Activated CD8-positive, alpha-beta T cell treated with anti-CD3 and anti-CD28 coated beads, Interleukin-2, amount 10 ng/mL, durations not matched to agents 7 days and 5 days (primary cell): Measurements from ENCODE around the gene AURKA. TPM values are rescaled to one million over a fixed set of nuclear protein-coding genes. Genes with fewer than 3 reads are reported as not detected.

Experiments
- ATAC-seq: fragments of 150-1000 bp; cut with Tn5 transposase; one replicate; pipeline ENCODE4 v1.10.0; 2021; ENCODE audit warnings: moderate library complexity
- CTCF ChIA-PET: fragments of 350-600 bp; sonication (Branson Sonifier 250); formaldehyde crosslinking; loops from one replicate; lab custom pipeline; 2021; ENCODE audit warnings: antibody characterized with exemption; lab: Charles Lee
- POLR2A ChIA-PET: fragments of 350-600 bp; sonication (Branson Sonifier 250); formaldehyde crosslinking; loops from one replicate; lab custom pipeline; 2021; ENCODE audit warnings: antibody characterized with exemption; lab: Charles Lee
- DNase-seq: peaks from one replicate; pipeline ENCODE4 v3.0.0-alpha.2; 2020
- H3K27ac Mint-ChIP-seq: one replicate; pipeline ENCODE4 v1.8.0; 2021; ENCODE audit warnings: mild to moderate bottlenecking, mixed read lengths
- H3K27me3 Mint-ChIP-seq: one replicate; pipeline ENCODE4 v1.8.0; 2021; ENCODE audit warnings: low read depth, mixed read lengths
- H3K36me3 Mint-ChIP-seq: one replicate; pipeline ENCODE4 v1.8.0; 2021; ENCODE audit warnings: low read depth, mixed read lengths
- H3K4me1 Mint-ChIP-seq: one replicate; pipeline ENCODE4 v1.8.0; 2021; ENCODE audit warnings: low read depth, mixed read lengths
- H3K4me3 Mint-ChIP-seq: one replicate; pipeline ENCODE4 v1.8.0; 2021; ENCODE audit warnings: mild to moderate bottlenecking, mixed read lengths
- H3K9me3 Mint-ChIP-seq: one replicate; pipeline ENCODE4 v1.8.0; 2022; ENCODE audit warnings: mixed read lengths; ENCODE audit not compliant: insufficient read depth
- total RNA-seq, 2 experiments: library from RNA; stranded (reverse); gene quantifications; one replicate each; pipeline ENCODE4 v1.2.3, GENCODE V29; 2021

The AURKA gene
- total RNA-seq, 2 experiments from 2014 or later: 92.7 to 94.2 TPM

DNA sequence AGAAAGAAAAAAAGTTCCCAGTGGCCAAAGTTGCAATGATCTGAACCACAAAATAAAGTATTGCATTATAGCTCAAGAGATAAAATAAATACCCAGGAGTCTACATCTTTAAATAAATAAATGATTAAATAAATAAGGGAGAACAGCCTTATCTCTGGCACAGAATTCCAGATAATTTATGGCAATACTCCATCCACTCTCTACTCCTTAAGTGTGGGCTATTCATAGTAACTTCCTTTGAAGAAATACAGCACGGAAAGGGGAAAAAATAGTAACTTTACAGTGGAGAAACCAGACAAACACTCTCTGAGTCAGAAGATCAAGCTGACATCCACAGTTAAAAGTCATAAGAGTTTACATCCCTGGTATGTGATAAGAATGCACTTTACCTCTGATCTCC, 11.6 kb downstream of the AURKA start:
- Mint-ChIP-seq H3K27ac (no peak overlapping the region), H3K36me3 (peaks cover 78% of the 10 kb centered on the region), H3K27me3 (no peaks in the 10 kb centered on the region), H3K9me3 (no peaks in the 10 kb centered on the region), H3K4me1 (peaks cover 60% of the 10 kb centered on the region), H3K4me3 (no peak overlapping the region)
- ATAC-seq (no peak), DNase-seq (no peak)
- CTCF ChIA-PET: interaction anchor here (2.3 kb wide), 1 partner anchor 11 kb away, joined by 9 read pairs; the partner anchor contains the start of genes AURKA and CSTF1
- POLR2A ChIA-PET: no interaction called here

GRCh38 chr20:56378386-56378785, 13.6 kb downstream of the AURKA start:
- ATAC-seq (no peak), DNase-seq (no peak)
- H3K27me3 Mint-ChIP-seq: no peaks in the 10 kb centered on the region
- peaks cover 77% of the 10 kb centered on the region for H3K36me3 Mint-ChIP-seq
- H3K4me3 Mint-ChIP-seq: no peak overlapping the region
- peaks cover 52% of the 10 kb centered on the region for H3K4me1 Mint-ChIP-seq
- CTCF ChIA-PET: interaction anchor here (0.7 kb wide), 1 partner anchor 30 kb away, joined by 3 read pairs; no protein-coding TSS in a partner anchor
- no peak overlapping the region for H3K27ac Mint-ChIP-seq
- POLR2A ChIA-PET: interaction anchor here (0.8 kb wide), 1 partner anchor 21 kb away, joined by 5 read pairs; no protein-coding TSS in a partner anchor
- no peaks in the 10 kb centered on the region for H3K9me3 Mint-ChIP-seq

GRCh38 chr20:56376331-56376730, 15.7 kb downstream of the AURKA start:
- ChIA-PET POLR2A (interaction anchor here (1.6 kb wide), 1 partner anchor 11 kb away, joined by 3 read pairs; no protein-coding TSS in a partner anchor), CTCF (interaction anchor here (1.0 to 1.3 kb wide), 2 partner anchors 10 to 23 kb away, joined by 3 to 5 read pairs; no protein-coding TSS in a partner anchor)
- Mint-ChIP-seq H3K36me3 (peaks cover 80% of the 10 kb centered on the region), H3K4me3 (no peak overlapping the region), H3K27me3 (no peaks in the 10 kb centered on the region), H3K9me3 (no peaks in the 10 kb centered on the region), H3K27ac (peak overlapping the region; percentile 13), H3K4me1 (peaks cover 44% of the 10 kb centered on the region)
- ATAC-seq: no peak
- DNase-seq: no peak

DNA sequence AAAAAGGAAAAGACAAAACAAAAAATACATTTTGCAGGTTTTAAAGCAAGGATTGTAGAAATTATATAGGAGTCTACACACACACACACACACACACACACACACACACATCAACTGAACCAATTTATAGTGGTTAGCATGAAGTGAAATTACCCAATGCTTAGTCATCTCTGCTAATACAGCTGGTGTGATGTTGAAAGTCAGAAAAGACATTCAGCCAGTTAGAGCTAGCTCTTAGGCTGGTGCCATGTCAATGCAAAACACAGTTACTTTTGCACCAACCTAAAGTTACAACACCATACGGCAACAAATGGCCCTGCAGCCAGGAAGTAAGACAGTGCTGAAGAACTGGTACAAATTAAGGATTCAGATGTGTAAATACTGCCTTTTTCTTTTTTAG, 18.1 kb downstream of the AURKA start:
- DNase-seq (no peak), ATAC-seq (no peak)
- CTCF ChIA-PET: interaction anchor here (0.6 to 1.1 kb wide), 3 partner anchors 15 to 43 kb away, joined by 3 to 4 read pairs (median 3); partner anchors contain the start of gene FAM210B
- Mint-ChIP-seq H3K4me3 (no peak overlapping the region), H3K27ac (no peak overlapping the region), H3K36me3 (peaks cover 85% of the 10 kb centered on the region), H3K4me1 (peaks cover 33% of the 10 kb centered on the region), H3K9me3 (no peaks in the 10 kb centered on the region), H3K27me3 (no peaks in the 10 kb centered on the region)
- POLR2A ChIA-PET: interaction anchor here (0.7 kb wide), 2 partner anchors 20 to 94 kb away, joined by 3 read pairs; partner anchors contain the start of gene RTF2

- ChIA-PET CTCF (interaction anchor here (0.7 kb wide), 1 partner anchor 124 kb away, joined by 3 read pairs; the partner anchor contains the start of gene MC3R), POLR2A (no interaction called here)
- Mint-ChIP-seq H3K36me3 (peaks cover 79% of the 10 kb centered on the region), H3K4me1 (peaks cover 30% of the 10 kb centered on the region), H3K9me3 (no peaks in the 10 kb centered on the region), H3K27ac (peak overlapping the region; percentile 72), H3K27me3 (no peaks in the 10 kb centered on the region), H3K4me3 (no peak overlapping the region)
- DNase-seq (no peak), ATAC-seq (peak; percentile 47)
Observed at GRCh38 chr20:56372850-56373249, 19.2 kb downstream of the AURKA start.

GRCh38 chr20:56371977-56372376, 20.0 kb downstream of the AURKA start:
- CTCF ChIA-PET: interaction anchor here (0.7 kb wide), 1 partner anchor 123 kb away, joined by 3 read pairs; the partner anchor contains the start of gene MC3R
- peaks cover 70% of the 10 kb centered on the region for H3K36me3 Mint-ChIP-seq

DNA sequence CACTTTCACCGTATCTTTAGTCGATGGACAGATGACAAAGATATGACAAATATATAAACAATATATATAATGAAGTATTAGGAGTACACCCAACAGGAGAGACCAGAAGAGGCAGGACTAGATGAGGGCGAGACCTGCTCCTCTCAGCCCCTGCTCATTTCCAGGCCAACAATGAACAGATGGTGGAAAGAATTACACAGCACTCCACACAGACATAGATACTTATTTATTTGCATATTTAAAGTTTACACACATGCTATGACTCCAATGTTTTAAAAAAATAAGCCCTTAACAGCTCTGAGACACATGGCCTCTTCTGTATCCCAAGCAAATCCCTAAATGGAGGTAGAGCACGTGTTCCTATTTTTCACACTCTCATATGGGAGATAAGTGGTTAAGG, 22.8 kb downstream of the AURKA start:
- no peak for ATAC-seq
- H3K27ac Mint-ChIP-seq: no peak overlapping the region
- ChIA-PET CTCF (interaction anchor here (0.8 kb wide), 1 partner anchor 26 kb away, joined by 3 read pairs; no protein-coding TSS in a partner anchor), POLR2A (interaction anchor here (3.2 kb wide), 1 partner anchor 23 kb away, joined by 13 read pairs; the partner anchor contains the start of genes AURKA and CSTF1)
- DNase-seq: no peak
- no peaks in the 10 kb centered on the region for H3K27me3 Mint-ChIP-seq
- no peak overlapping the region for H3K4me3 Mint-ChIP-seq
- H3K36me3 Mint-ChIP-seq: peaks cover 52% of the 10 kb centered on the region
- H3K9me3 Mint-ChIP-seq: no peaks in the 10 kb centered on the region
- H3K4me1 Mint-ChIP-seq: peaks cover 14% of the 10 kb centered on the region

More at GRCh38 chr20:56371977-56372376, 20.0 kb downstream of the AURKA start:
- DNase-seq (no peak), ATAC-seq (no peak)
- Mint-ChIP-seq H3K4me1 (peaks cover 26% of the 10 kb centered on the region), H3K27ac (no peak overlapping the region), H3K9me3 (no peaks in the 10 kb centered on the region), H3K27me3 (no peaks in the 10 kb centered on the region), H3K4me3 (no peak overlapping the region)
- POLR2A ChIA-PET: interaction anchor here (0.7 kb wide), 1 partner anchor 20 kb away, joined by 3 read pairs; no protein-coding TSS in a partner anchor

GRCh38 chr20:56368351-56369134, 23.5 kb downstream of the AURKA start:
- H3K4me3 Mint-ChIP-seq: no peak overlapping the region

DNA sequence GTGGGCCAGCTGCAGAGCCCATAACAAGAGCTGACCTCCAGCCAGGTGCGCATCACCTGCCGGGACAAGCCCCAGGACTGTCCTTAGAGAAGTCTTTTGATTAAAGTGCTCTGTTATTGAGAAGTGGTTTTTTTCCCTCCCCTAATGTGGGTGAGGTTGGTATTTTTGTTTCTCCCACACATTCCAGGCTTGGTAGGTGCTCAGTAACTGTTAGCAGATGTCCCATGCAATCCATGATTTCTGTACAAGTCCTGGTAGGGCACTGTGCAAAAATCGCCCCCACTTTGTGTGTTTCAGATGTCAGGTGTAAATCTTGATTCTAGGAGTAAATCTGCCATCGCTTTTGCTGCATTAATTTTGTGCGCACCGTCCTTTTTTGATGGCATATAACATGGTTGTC, 28.5 kb downstream of the AURKA start:
- no peak overlapping the region for H3K27ac Mint-ChIP-seq
- peaks cover 5% of the 10 kb centered on the region for H3K36me3 Mint-ChIP-seq
- H3K4me1 Mint-ChIP-seq: peaks cover 10% of the 10 kb centered on the region
- no peak overlapping the region for H3K4me3 Mint-ChIP-seq
- ATAC-seq (no peak), DNase-seq (no peak)
- ChIA-PET CTCF (no interaction called here), POLR2A (no interaction called here)
- no peaks in the 10 kb centered on the region for H3K9me3 Mint-ChIP-seq
- no peaks in the 10 kb centered on the region for H3K27me3 Mint-ChIP-seq

More at GRCh38 chr20:56368351-56369134, 23.5 kb downstream of the AURKA start:
- POLR2A ChIA-PET: interaction anchor here (3.2 kb wide), 1 partner anchor 23 kb away, joined by 13 read pairs; the partner anchor contains the start of genes AURKA and CSTF1
- Mint-ChIP-seq H3K27ac (peak overlapping the region; percentile 37), H3K4me1 (peaks cover 9% of the 10 kb centered on the region), H3K27me3 (no peaks in the 10 kb centered on the region), H3K36me3 (peaks cover 47% of the 10 kb centered on the region), H3K9me3 (no peaks in the 10 kb centered on the region)
- CTCF ChIA-PET: interaction anchor here (0.8 to 1.1 kb wide), 2 partner anchors 10 to 25 kb away, joined by 3 read pairs; partner anchors contain the start of gene FAM210B
- ATAC-seq (no peak), DNase-seq (no peak)

DNA sequence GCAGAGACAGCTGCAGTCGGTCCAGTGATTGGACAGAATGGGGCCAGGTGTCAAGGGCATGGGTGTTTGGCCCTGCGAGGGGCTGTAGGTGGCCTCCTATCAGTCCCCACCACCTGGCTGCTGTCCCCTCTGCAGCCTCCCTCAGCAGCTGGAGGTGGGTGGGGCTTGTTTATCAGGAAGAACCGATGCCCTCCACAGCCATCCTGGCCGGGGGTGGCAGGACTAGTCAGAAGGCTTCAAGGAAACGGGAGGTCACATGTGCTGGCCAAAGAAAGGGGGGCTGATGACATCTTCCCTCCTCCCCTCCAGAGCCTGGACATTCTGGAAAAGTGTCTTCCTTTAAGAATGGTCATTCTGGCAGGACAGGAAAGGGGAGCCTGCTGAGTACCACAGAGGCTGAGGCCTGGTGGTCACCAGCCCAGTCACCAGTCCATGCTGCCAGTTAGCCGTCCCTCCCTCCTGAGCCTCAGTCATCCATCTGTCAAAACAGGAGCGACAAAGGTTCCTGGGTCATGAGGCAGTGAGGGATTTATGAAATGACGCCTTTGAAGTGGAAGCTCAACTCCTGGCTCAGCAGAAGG, 29.1 kb downstream of the AURKA start:
- no peaks in the 10 kb centered on the region for H3K9me3 Mint-ChIP-seq
- DNase-seq (no peak), ATAC-seq (no peak)
- H3K4me3 Mint-ChIP-seq: no peak overlapping the region
- ChIA-PET CTCF (no interaction called here), POLR2A (no interaction called here)
- no peak overlapping the region for H3K27ac Mint-ChIP-seq
- H3K36me3 Mint-ChIP-seq: peaks cover under 1% of the 10 kb centered on the region
- H3K27me3 Mint-ChIP-seq: no peaks in the 10 kb centered on the region
- peaks cover 15% of the 10 kb centered on the region for H3K4me1 Mint-ChIP-seq

- POLR2A ChIA-PET: no interaction called here
- Mint-ChIP-seq H3K36me3 (no peaks in the 10 kb centered on the region), H3K27me3 (no peaks in the 10 kb centered on the region), H3K4me1 (peaks cover 15% of the 10 kb centered on the region), H3K9me3 (no peaks in the 10 kb centered on the region), H3K27ac (no peak overlapping the region), H3K4me3 (no peak overlapping the region)
- no peak for DNase-seq
- no peak for ATAC-seq
- CTCF ChIA-PET: no interaction called here
Observed at GRCh38 chr20:56361900-56362299, 30.1 kb downstream of the AURKA start.
